Natural killer cell treated with Interleukin-12 subunit alpha and Interleukin-12 subunit beta and Interleukin-15 and Interleukin-18, amount 100 ng/mL, for 72 hours (primary cell): Measurements from ENCODE around the gene ATN1. TPM values are rescaled to one million over a fixed set of nuclear protein-coding genes. Genes with fewer than 3 reads are reported as not detected.

Source experiments
- ATAC-seq, 2 donors: fragments of 150-1000 bp; cut with Tn5 transposase in 1 of 2; sonication (Bioruptor Pico), chemical (Tn5 transposase) in 1 of 2; 2 replicates each; pipeline ENCODE4 v1.10.0; 2021
- DNase-seq: peaks from one replicate; pipeline ENCODE4 v3.0.0; 2022; ENCODE audit warnings: low spot score
- H3K27ac Mint-ChIP-seq, 2 donors: 1 replicate in 1 of 2; 2 replicates in 1 of 2; pipeline ENCODE4 v1.8.0; 2022; ENCODE audit warnings: mixed read lengths in 2 of 2, mild to moderate bottlenecking in 1 of 2, moderate library complexity in 1 of 2
- H3K27me3 Mint-ChIP-seq, 2 donors: 1 replicate in 1 of 2; 2 replicates in 1 of 2; pipeline ENCODE4 v1.8.0; 2022; ENCODE audit warnings: mixed read lengths in 2 of 2
- H3K36me3 Mint-ChIP-seq: one replicate; pipeline ENCODE4 v1.8.0; 2022; ENCODE audit warnings: mixed read lengths
- H3K4me1 Mint-ChIP-seq, 2 donors: 1 replicate in 1 of 2; 2 replicates in 1 of 2; pipeline ENCODE4 v1.8.0; 2022; ENCODE audit warnings: low read depth in 2 of 2, mixed read lengths in 2 of 2, mild to moderate bottlenecking in 1 of 2
- H3K4me3 Mint-ChIP-seq: one replicate; pipeline ENCODE4 v1.8.0; 2022; ENCODE audit warnings: mixed read lengths
- H3K9me3 Mint-ChIP-seq: 2 replicates; pipeline ENCODE4 v1.8.0; 2022; ENCODE audit warnings: mixed read lengths
- total RNA-seq, 2 donors: library from RNA; stranded (reverse); gene quantifications; one replicate each; pipeline ENCODE4 v1.2.3, GENCODE V29; 2022

ATN1 gene
- total RNA-seq, 2 donors from 2014 or later, result 36.5 to 62.2 TPM

- ATAC-seq (peak; percentile 0 to 57), DNase-seq (no peak)
- peak within 1 kb of the TSS; percentile 92 for H3K4me3 Mint-ChIP-seq
- H3K27ac Mint-ChIP-seq, result peak within 1 kb of the TSS; percentile 95 to 97
- no peaks in the 10 kb centered on the region for H3K36me3 Mint-ChIP-seq
- no peaks in the 10 kb centered on the region for H3K27me3 Mint-ChIP-seq
- no peaks in the 10 kb centered on the region for H3K9me3 Mint-ChIP-seq
- H3K4me1 Mint-ChIP-seq, result peaks cover 77 to 81% of the 10 kb centered on the region in 2 donors
Observed at GRCh38 chr12:6950811-6951540, 23.2 kb downstream of the ATN1 start, which contains the start of gene PTPN6. Gene PTPN6 (plus strand): TSS chr12:6951356. CDS start chr12:6951513, 157 bp downstream.

DNA sequence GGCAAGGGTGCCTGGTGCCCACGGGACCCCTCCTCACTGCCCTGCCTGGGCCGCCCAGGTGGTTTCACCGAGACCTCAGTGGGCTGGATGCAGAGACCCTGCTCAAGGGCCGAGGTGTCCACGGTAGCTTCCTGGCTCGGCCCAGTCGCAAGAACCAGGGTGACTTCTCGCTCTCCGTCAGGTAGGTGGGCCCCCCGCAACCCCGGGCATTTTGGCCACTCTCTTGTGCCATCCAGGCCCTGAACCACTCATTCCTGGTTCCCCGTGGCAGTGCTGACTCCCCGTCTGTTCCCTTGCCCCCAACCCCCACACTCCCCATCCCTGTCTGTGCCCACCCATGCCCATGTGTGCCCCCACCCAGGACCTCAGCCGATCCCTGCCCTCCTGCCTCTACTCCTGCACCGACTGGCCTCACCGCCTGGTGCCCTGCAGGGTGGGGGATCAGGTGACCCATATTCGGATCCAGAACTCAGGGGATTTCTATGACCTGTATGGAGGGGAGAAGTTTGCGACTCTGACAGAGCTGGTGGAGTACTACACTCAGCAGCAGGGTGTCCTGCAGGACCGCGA lies 23.9 kb downstream of the ATN1 start:
- ATAC-seq, result peak in 1 of 2 donors; percentile 2
- peak overlapping the region; percentile 95 to 97 for H3K27ac Mint-ChIP-seq
- H3K9me3 Mint-ChIP-seq, result no peaks in the 10 kb centered on the region
- peak; percentile 55 for DNase-seq
- no peaks in the 10 kb centered on the region for H3K36me3 Mint-ChIP-seq
- peaks cover 80 to 84% of the 10 kb centered on the region in 2 donors for H3K4me1 Mint-ChIP-seq
- H3K27me3 Mint-ChIP-seq, result no peaks in the 10 kb centered on the region
- H3K4me3 Mint-ChIP-seq, result peak overlapping the region; percentile 92

DNA sequence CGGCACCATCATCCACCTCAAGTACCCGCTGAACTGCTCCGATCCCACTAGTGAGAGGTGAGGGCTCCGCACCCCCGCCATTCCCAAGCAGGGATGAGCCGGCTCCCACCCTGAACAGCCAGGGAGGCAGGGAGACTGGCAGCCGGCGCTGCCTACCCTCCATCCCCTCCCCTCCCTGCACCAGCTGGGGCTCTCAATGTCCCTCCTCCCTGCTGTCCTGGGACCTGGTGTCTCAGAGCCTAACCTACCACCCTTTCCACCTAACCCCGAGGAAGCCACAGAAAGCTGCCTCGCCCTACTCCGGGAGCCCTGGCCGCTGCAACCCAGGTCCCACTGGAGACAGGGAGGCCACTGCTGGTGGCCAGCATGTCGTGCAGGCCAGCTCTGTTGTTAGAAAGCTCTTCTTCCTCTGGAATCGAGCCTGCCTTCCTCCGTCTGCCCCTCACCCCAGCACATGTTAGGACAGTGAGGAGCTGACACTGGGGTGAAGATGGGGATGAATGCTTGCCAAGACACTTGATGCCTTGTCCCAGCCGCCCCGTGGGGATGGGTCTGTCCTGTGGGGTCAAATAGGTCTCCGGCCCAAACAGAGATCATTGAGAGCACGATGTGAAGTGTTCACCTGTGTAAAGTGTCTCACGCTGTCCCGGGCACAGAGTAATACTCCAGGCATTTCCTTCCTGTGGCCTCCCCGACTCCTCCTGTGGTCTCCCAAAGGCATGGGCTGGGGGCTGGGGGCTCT lies 24.5 kb downstream of the ATN1 start:
- no peaks in the 10 kb centered on the region for H3K27me3 Mint-ChIP-seq
- ATAC-seq (no peak), DNase-seq (peak; percentile 59)
- no peaks in the 10 kb centered on the region for H3K9me3 Mint-ChIP-seq
- peak overlapping the region; percentile 95 to 97 for H3K27ac Mint-ChIP-seq
- peaks cover 80 to 85% of the 10 kb centered on the region in 2 donors for H3K4me1 Mint-ChIP-seq
- H3K4me3 Mint-ChIP-seq, result peak overlapping the region; percentile 92
- H3K36me3 Mint-ChIP-seq, result peaks cover 4% of the 10 kb centered on the region

GRCh38 chr12:6952863-6953441 lies 25.2 kb downstream of the ATN1 start:
- no peak for ATAC-seq
- Mint-ChIP-seq H3K4me1 (peaks cover 78 to 84% of the 10 kb centered on the region in 2 donors), H3K4me3 (peak overlapping the region; percentile 92), H3K36me3 (peaks cover 4% of the 10 kb centered on the region), H3K27me3 (no peaks in the 10 kb centered on the region), H3K27ac (peak overlapping the region; percentile 95 to 97), H3K9me3 (no peaks in the 10 kb centered on the region)
- DNase-seq, result no peak

DNA sequence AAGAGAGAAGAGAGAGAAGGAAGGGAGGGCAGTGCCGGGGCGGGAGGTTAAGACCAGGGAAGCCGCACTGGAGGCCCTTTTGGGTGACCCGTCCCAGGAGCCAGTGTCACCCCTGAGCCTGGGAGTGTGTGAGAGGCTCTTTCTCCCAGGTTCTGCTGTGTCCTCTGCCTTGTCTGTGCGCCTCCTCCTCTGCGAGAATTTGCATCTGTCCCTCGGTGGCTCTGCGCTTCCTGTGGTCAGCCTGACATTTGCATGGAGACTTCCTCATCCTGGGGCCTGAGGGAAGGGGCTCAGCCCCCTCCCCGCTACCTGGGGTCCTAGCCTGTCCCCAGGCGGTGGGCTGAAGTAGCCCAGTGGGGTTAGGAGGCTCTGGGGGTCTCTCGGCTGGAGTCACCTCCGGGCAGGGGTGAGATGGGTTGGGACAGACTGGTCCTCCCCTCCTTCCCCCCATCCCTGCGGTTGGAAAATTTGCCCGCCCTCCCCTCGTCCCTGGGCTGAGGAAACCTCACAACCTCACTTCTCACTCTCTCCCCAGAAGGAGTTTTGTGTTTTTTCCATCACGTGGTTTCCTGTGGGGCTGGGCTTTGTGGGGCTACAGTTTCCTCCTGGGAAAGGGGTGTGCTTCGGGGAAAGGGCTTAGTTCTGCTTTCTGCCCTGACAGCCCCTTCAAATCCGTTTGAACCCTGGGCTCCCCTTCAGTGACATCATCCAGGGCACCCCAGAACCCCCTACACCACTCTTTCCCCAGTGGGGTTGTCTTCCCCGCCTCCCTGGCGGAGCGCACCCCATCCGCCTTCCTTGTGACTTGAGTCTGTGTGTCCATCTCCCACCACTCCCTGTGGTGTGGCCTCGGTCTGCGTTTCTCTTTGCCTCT lies 25.9 kb downstream of the ATN1 start:
- Mint-ChIP-seq H3K27me3 (no peaks in the 10 kb centered on the region), H3K4me1 (peaks cover 79 to 85% of the 10 kb centered on the region in 2 donors), H3K9me3 (no peaks in the 10 kb centered on the region), H3K27ac (peak overlapping the region; percentile 95 to 97), H3K36me3 (peaks cover 4% of the 10 kb centered on the region), H3K4me3 (peak overlapping the region; percentile 92)
- DNase-seq (peak; percentile 88), ATAC-seq (peak; percentile 52 to 69)

- Mint-ChIP-seq H3K4me3 (peak overlapping the region; percentile 92), H3K9me3 (no peaks in the 10 kb centered on the region), H3K27ac (peak overlapping the region; percentile 95 to 97), H3K36me3 (peaks cover 4% of the 10 kb centered on the region), H3K4me1 (peaks cover 80 to 87% of the 10 kb centered on the region in 2 donors), H3K27me3 (no peaks in the 10 kb centered on the region)
- no peak for DNase-seq
- ATAC-seq, result no peak
Observed at GRCh38 chr12:6954316-6955107, 26.8 kb downstream of the ATN1 start.

- no peak for ATAC-seq
- peaks cover 74 to 81% of the 10 kb centered on the region in 2 donors for H3K4me1 Mint-ChIP-seq
Observed at GRCh38 chr12:6955108-6956020, 27.6 kb downstream of the ATN1 start.

DNA sequence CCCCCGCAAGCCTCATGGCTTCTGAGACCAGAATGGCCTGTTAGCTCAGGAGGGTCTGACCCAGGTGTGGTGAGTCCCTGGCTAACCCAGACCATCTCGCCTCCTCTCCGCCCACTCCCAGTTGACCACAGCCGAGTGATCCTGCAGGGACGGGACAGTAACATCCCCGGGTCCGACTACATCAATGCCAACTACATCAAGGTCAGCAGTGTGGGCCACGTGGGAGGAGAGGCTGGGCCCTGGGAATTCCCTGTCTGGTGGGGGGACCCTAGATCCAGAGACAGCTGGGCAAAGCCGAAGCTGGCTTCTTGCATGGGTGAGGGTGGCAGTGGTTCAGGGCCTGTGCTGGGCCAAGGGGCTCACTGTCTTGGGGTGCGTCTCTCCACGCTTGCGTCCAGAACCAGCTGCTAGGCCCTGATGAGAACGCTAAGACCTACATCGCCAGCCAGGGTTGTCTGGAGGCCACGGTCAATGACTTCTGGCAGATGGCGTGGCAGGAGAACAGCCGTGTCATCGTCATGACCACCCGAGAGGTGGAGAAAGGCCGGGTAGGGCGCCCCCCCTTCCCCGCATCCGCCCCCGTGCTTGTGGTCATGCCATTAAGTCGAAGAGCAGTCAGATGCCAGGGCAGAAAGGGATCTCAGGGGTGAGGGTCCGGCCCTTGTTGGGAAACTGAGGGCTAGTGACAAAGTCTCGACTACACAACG lies 28.4 kb downstream of the ATN1 start:
- peak overlapping the region; percentile 95 to 97 for H3K27ac Mint-ChIP-seq
- no peaks in the 10 kb centered on the region for H3K27me3 Mint-ChIP-seq
- peak overlapping the region; percentile 92 for H3K4me3 Mint-ChIP-seq
- no peaks in the 10 kb centered on the region for H3K9me3 Mint-ChIP-seq
- DNase-seq (no peak), ATAC-seq (no peak)
- peaks cover 75 to 81% of the 10 kb centered on the region in 2 donors for H3K4me1 Mint-ChIP-seq
- H3K36me3 Mint-ChIP-seq, result peaks cover 4% of the 10 kb centered on the region

More at GRCh38 chr12:6955108-6956020, 27.6 kb downstream of the ATN1 start:
- Mint-ChIP-seq H3K4me3 (peak overlapping the region; percentile 92), H3K27me3 (no peaks in the 10 kb centered on the region), H3K27ac (peak overlapping the region; percentile 95 to 97), H3K36me3 (peaks cover 4% of the 10 kb centered on the region), H3K9me3 (no peaks in the 10 kb centered on the region)
- DNase-seq, result no peak

GRCh38 chr12:6957151-6957701 lies 29.5 kb downstream of the ATN1 start:
- Mint-ChIP-seq H3K27me3 (no peaks in the 10 kb centered on the region), H3K36me3 (peaks cover 4% of the 10 kb centered on the region), H3K4me1 (peaks cover 79 to 86% of the 10 kb centered on the region in 2 donors), H3K4me3 (peak overlapping the region; percentile 92), H3K9me3 (no peaks in the 10 kb centered on the region), H3K27ac (peak overlapping the region; percentile 95 to 97)
- DNase-seq (no peak), ATAC-seq (no peak)

- Mint-ChIP-seq H3K4me1 (peaks cover 74 to 82% of the 10 kb centered on the region in 2 donors), H3K9me3 (no peaks in the 10 kb centered on the region), H3K27me3 (no peaks in the 10 kb centered on the region), H3K4me3 (peak overlapping the region; percentile 91), H3K27ac (peak overlapping the region; percentile 95 to 97), H3K36me3 (peaks cover 4% of the 10 kb centered on the region)
- no peak for ATAC-seq
- peak; percentile 40 for DNase-seq
Observed at GRCh38 chr12:6957741-6958608, 30.2 kb downstream of the ATN1 start.
